PFSK-1 (cell line): ENCODE results near the gene DIAPH3.

ENCODE experiments used
- FOXP2 ChIP-seq: optimal IDR thresholded peaks from 2 replicates; pipeline ENCODE3; 2011; ENCODE audit warnings: borderline replicate concordance, control low read depth, inconsistent platforms; ENCODE audit not compliant: insufficient read depth; ENCODE audit errors: extremely low read length, extremely low read depth
- POLR2AphosphoS5 ChIP-seq: IDR thresholded peaks from 2 replicates; pipeline ENCODE4 v1.6.1; 2012; ENCODE audit warnings: low read depth, mild to moderate bottlenecking, control low read depth, low read length, moderate library complexity
- SIN3A ChIP-seq: IDR thresholded peaks from 2 replicates; pipeline ENCODE4 v1.6.1; 2012; ENCODE audit warnings: mild to moderate bottlenecking, low read length, moderate library complexity, borderline replicate concordance; ENCODE audit not compliant: insufficient read depth
- TAF1 ChIP-seq: IDR thresholded peaks from 2 replicates; pipeline ENCODE4 v1.6.1; 2012; ENCODE audit warnings: low read length, control low read depth, borderline replicate concordance; ENCODE audit not compliant: insufficient read depth
- TF ChIP-seq, protein P1 (sequence below), 2 experiments: IDR thresholded peaks; 2 replicates each; pipeline versions ENCODE4 v1.6.1 to v1.8.0; 2011 to 2012; ENCODE audit warnings: low read depth in 2 of 2, low read length in 2 of 2, control low read depth in 1 of 2, inconsistent platforms in 1 of 2, mild to moderate bottlenecking in 1 of 2, moderate library complexity in 1 of 2; ENCODE audit not compliant: insufficient read depth in 1 of 2

The DIAPH3 gene

DNA sequence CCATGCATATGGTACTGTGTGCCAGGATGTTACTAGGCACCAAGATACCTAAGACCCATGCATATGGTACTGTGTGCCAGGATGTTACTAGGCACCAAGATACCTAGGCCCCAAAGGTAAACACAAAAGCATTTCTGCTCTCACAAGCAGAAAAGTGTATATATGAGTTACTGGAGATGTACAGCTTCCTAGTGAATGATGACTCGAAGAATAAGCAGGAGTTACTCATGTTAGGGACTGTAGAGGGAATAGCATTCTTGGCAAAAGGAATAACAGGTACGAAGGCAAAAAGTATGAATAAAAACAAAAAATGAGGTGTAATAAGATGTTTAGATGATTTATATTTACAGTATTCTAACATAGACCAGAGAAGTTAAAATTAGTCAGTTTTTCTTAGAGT, 383.7 kb downstream of the DIAPH3 start:
- no peak for TF ChIP-seq FOXP2
- TF ChIP-seq SIN3A = no peak
- TF ChIP-seq, protein P1, sequence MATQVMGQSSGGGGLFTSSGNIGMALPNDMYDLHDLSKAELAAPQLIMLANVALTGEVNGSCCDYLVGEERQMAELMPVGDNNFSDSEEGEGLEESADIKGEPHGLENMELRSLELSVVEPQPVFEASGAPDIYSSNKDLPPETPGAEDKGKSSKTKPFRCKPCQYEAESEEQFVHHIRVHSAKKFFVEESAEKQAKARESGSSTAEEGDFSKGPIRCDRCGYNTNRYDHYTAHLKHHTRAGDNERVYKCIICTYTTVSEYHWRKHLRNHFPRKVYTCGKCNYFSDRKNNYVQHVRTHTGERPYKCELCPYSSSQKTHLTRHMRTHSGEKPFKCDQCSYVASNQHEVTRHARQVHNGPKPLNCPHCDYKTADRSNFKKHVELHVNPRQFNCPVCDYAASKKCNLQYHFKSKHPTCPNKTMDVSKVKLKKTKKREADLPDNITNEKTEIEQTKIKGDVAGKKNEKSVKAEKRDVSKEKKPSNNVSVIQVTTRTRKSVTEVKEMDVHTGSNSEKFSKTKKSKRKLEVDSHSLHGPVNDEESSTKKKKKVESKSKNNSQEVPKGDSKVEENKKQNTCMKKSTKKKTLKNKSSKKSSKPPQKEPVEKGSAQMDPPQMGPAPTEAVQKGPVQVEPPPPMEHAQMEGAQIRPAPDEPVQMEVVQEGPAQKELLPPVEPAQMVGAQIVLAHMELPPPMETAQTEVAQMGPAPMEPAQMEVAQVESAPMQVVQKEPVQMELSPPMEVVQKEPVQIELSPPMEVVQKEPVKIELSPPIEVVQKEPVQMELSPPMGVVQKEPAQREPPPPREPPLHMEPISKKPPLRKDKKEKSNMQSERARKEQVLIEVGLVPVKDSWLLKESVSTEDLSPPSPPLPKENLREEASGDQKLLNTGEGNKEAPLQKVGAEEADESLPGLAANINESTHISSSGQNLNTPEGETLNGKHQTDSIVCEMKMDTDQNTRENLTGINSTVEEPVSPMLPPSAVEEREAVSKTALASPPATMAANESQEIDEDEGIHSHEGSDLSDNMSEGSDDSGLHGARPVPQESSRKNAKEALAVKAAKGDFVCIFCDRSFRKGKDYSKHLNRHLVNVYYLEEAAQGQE (IDR thresholded peaks at IDR 0.05; ENCODE audit: insufficient read depth in 1 of 2, low read depth in 2 of 2, low read length in 2 of 2) = no peak
- no peak for TF ChIP-seq POLR2AphosphoS5
- no peak for TF ChIP-seq TAF1

GRCh38 chr13:59776924-59777690, 386.6 kb downstream of the DIAPH3 start:
- no peak for TF ChIP-seq TAF1
- no peak for TF ChIP-seq POLR2AphosphoS5
- TF ChIP-seq, protein P1 (IDR thresholded peaks at IDR 0.05; ENCODE audit: insufficient read depth in 1 of 2, low read depth in 2 of 2, low read length in 2 of 2) = no peak
- no peak for TF ChIP-seq SIN3A
- TF ChIP-seq FOXP2 = no peak

- TF ChIP-seq SIN3A (no peak), POLR2AphosphoS5 (no peak), TAF1 (no peak), FOXP2 (no peak)
- TF ChIP-seq, protein P1 (IDR thresholded peaks at IDR 0.05; ENCODE audit: insufficient read depth in 1 of 2, low read depth in 2 of 2, low read length in 2 of 2) = no peak
Measured at GRCh38 chr13:59774491-59774971, 389.2 kb downstream of the DIAPH3 start.

DNA sequence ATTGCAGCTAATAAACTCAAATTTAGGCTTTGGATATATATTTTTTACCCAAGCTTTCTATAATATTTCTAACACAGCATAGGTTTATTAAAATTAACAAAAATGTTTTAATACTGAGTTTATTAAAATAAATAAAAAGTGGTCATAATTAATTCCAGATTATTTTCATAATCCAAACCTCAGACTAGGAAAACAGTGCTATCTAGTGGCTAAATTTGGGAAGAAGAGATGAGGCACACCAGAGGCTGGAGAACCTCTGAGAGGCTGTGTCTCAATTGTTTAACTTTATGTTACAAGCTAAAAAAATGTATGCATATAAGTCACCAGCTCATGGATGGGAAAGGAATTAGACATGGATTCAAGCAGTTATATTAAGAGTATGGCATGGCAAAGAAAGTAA, 392.5 kb downstream of the DIAPH3 start:
- TF ChIP-seq, protein P1 (IDR thresholded peaks at IDR 0.05; ENCODE audit: insufficient read depth in 1 of 2, low read depth in 2 of 2, low read length in 2 of 2) = no peak
- no peak for TF ChIP-seq FOXP2
- TF ChIP-seq SIN3A = no peak

GRCh38 chr13:59770451-59770850, 393.3 kb downstream of the DIAPH3 start:
- TF ChIP-seq SIN3A (no peak), TAF1 (no peak), POLR2AphosphoS5 (no peak), FOXP2 (no peak)
- TF ChIP-seq, protein P1 (IDR thresholded peaks at IDR 0.05; ENCODE audit: insufficient read depth in 1 of 2, low read depth in 2 of 2, low read length in 2 of 2) = no peak
